Keratinocyte (primary cell): ENCODE measurements around the gene IQCF2.

ENCODE experiments used
- EZH2 ChIP-seq: IDR thresholded peaks from one replicate; pipeline ENCODE4 v1.6.1; 2012; ENCODE audit warnings: inconsistent platforms, mild to moderate bottlenecking, low read length, moderate library complexity
- TF ChIP-seq, protein P1 (sequence below), 3 experiments: IDR thresholded peaks in 1 of 3; conservative IDR thresholded peaks in 1 of 3; optimal IDR thresholded peaks in 1 of 3; 2 replicates in 2 of 3; 3 replicates in 1 of 3; pipeline versions ENCODE3 to v1.5.1; 2011; ENCODE audit warnings: low read length in 3 of 3, mild to moderate bottlenecking in 3 of 3, moderate library complexity in 2 of 3, control low read depth in 1 of 3, inconsistent platforms in 1 of 3; ENCODE audit not compliant: insufficient read depth in 2 of 3; ENCODE audit errors: extremely low read depth in 1 of 3

GRCh38 chr3:51815614-51816013 lies 45.8 kb upstream of the IQCF2 start:
- TF ChIP-seq, protein P1, sequence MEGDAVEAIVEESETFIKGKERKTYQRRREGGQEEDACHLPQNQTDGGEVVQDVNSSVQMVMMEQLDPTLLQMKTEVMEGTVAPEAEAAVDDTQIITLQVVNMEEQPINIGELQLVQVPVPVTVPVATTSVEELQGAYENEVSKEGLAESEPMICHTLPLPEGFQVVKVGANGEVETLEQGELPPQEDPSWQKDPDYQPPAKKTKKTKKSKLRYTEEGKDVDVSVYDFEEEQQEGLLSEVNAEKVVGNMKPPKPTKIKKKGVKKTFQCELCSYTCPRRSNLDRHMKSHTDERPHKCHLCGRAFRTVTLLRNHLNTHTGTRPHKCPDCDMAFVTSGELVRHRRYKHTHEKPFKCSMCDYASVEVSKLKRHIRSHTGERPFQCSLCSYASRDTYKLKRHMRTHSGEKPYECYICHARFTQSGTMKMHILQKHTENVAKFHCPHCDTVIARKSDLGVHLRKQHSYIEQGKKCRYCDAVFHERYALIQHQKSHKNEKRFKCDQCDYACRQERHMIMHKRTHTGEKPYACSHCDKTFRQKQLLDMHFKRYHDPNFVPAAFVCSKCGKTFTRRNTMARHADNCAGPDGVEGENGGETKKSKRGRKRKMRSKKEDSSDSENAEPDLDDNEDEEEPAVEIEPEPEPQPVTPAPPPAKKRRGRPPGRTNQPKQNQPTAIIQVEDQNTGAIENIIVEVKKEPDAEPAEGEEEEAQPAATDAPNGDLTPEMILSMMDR (optimal IDR thresholded peaks at IDR 0.05 in 1 of 3, IDR thresholded peaks at IDR 0.05 in 1 of 3, conservative IDR thresholded peaks at IDR 0.05 in 1 of 3; ENCODE audit: extremely low read depth in 1 of 3, insufficient read depth in 2 of 3, low read length in 3 of 3) = no peak
- TF ChIP-seq EZH2 = no peak
